ENCODE measurements around the gene USP14.

GRCh38 chr18:135045-135444, 23.3 kb upstream of the USP14 start:
- TF ChIP-seq CTCF (IDR thresholded peaks at IDR 0.05; ENCODE audit: low read depth, low read length, poor library complexity, severe bottlenecking) (no peak), EZH2phosphoT487 (IDR thresholded peaks at IDR 0.05; ENCODE audit: borderline replicate concordance, low read length) (no peak)

All from DOHH2 (cell line).